BE2C (cell line): ENCODE data around the gene BTN3A1.

Experiments
- DNase-seq: peaks from one replicate; pipeline ENCODE4 v3.0.0-alpha.2; 2020
- H3K27me3 ChIP-seq: fragments of 250-450 bp; sonication (Bioruptor Pico); 2 replicates; pipeline ENCODE4 v1.5.1; 2020; ENCODE audit warnings: mild to moderate bottlenecking
- H3K36me3 ChIP-seq: fragments of 250-450 bp; sonication (Bioruptor Pico); 2 replicates; pipeline ENCODE4 v1.5.1; 2020; ENCODE audit warnings: mild to moderate bottlenecking
- H3K4me1 ChIP-seq: fragments of 250-450 bp; sonication (Bioruptor Pico); 2 replicates; pipeline ENCODE4 v1.5.1; 2020
- H3K4me3 ChIP-seq: 2 replicates; pipeline ENCODE4 v1.5.1; 2011; ENCODE audit warnings: low read depth, low read length
- H3K9me3 ChIP-seq: fragments of 250-450 bp; sonication (Bioruptor Pico); 2 replicates; pipeline ENCODE4 v1.5.1; 2020
- TF ChIP-seq, protein P1 (sequence below): IDR thresholded peaks from 2 replicates; pipeline ENCODE4 v1.5.1; 2012; ENCODE audit warnings: mild to moderate bottlenecking, low read depth, low read length

BTN3A1 gene

DNA sequence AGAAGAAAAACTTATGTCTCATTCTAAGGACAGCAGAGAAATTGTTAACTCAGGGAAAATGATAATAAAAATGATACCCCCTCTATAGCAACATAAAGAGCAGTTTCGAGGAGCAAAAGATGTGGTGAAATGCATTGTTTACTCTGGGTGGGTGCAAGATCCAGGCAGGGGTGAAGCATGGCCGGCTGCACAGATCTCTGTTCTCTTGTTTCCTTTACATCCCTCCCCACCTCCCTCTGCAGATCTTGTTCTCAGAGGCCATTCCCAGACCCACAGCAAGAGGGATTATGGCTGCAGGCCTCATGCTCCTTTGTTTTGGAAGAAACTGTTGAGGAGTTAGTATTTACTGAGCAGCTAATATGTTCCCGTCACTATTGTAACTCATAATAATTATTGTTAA, 1.8 kb downstream of the BTN3A1 start:
- Histone ChIP-seq H3K4me3 (no peak overlapping the region), H3K27me3 (no peaks in the 10 kb centered on the region), H3K36me3 (no peaks in the 10 kb centered on the region), H3K9me3 (no peaks in the 10 kb centered on the region), H3K4me1 (peaks cover 13% of the 10 kb centered on the region)
- no peak for DNase-seq
- TF ChIP-seq, protein P1, sequence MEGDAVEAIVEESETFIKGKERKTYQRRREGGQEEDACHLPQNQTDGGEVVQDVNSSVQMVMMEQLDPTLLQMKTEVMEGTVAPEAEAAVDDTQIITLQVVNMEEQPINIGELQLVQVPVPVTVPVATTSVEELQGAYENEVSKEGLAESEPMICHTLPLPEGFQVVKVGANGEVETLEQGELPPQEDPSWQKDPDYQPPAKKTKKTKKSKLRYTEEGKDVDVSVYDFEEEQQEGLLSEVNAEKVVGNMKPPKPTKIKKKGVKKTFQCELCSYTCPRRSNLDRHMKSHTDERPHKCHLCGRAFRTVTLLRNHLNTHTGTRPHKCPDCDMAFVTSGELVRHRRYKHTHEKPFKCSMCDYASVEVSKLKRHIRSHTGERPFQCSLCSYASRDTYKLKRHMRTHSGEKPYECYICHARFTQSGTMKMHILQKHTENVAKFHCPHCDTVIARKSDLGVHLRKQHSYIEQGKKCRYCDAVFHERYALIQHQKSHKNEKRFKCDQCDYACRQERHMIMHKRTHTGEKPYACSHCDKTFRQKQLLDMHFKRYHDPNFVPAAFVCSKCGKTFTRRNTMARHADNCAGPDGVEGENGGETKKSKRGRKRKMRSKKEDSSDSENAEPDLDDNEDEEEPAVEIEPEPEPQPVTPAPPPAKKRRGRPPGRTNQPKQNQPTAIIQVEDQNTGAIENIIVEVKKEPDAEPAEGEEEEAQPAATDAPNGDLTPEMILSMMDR: no peak

DNA sequence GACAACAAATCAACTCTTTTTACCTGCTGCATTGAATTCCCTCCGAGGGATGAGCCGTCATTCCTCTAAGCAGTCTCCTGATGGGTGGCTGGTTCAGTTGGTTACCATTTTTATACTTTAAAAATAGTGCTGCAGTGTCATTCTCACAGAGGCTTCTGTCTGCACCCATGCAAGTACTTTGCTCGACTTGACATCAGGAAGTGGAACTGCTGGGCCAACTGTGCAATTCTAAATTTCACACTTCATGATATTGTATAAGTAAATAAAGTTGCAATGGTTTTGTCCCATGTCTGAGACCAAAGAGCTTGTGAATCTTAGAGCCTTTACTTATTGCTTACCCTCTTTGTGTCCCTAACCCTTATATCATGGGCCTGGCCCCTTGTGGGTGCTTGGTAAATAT, 2.5 kb downstream of the BTN3A1 start:
- Histone ChIP-seq H3K27me3 (no peaks in the 10 kb centered on the region), H3K4me3 (no peak overlapping the region), H3K36me3 (no peaks in the 10 kb centered on the region), H3K4me1 (peaks cover 13% of the 10 kb centered on the region), H3K9me3 (no peaks in the 10 kb centered on the region)
- TF ChIP-seq, protein P1: no peak
- no peak for DNase-seq

DNA sequence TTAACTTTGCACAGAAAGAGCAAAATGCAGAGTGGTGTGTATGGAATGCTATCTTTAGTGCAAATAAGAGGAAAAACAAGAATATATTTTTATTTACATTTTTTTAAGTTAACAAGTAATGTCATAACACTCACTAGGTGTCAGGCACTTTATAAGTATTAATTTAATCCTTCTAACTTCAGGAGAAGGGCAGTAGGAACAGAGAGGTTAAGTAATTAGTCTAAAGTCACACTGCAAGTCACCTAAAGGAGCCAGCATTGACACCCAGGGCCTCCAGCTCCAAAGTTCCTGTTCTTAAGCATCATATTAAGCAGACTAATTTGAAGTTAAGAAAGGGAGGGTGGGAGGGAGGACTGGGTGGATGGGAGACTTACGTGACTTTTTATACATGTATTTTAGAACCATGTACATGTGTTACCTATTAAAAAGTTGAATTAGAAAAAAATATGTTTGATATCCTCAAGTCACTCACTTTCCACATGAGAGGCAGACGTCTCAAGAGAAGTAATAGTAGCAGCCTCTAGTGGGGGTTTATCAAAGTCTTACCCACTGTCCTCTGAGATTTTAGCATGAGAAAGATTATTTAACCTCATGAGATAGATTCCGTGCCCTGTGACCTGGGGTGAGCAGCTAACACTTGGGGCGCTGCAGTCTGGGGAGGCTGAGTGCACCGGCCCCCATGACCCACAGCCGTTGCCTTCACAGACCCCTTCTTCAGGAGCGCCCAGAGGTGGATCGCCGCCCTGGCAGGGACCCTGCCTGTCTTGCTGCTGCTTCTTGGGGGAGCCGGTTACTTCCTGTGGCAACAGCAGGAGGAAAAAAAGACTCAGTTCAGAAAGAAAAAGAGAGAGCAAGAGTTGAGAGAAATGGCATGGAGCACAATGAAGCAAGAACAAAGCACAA, 7.0 kb downstream of the BTN3A1 start:
- DNase-seq: no peak
- Histone ChIP-seq H3K4me3 (no peak overlapping the region), H3K9me3 (no peaks in the 10 kb centered on the region), H3K36me3 (no peaks in the 10 kb centered on the region), H3K4me1 (peaks cover 6% of the 10 kb centered on the region; the same call in 1 of the 2 replicates), H3K27me3 (no peaks in the 10 kb centered on the region)
- TF ChIP-seq, protein P1: no peak

DNA sequence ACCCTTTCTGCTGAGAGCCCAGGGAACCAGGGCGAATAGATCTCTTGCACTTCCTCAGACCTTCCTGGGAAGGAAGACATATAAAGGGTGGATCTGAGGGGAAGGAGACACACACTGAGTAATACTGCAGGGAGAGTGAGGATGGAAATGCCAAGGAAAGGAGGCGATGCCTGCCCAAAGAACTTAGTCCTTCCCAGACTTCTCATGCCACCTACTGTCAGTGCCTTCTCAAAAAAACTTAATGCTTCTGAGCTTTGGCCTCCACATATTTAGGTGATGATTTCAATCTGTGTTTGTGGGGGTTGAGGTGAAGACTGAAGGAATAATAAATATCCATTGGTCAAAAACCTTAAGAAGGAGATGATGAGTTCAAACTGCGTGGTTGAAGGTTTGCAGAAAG, 9.7 kb downstream of the BTN3A1 start:
- TF ChIP-seq, protein P1: no peak
- Histone ChIP-seq H3K36me3 (no peaks in the 10 kb centered on the region), H3K4me1 (peaks cover 6% of the 10 kb centered on the region; the same call in 1 of the 2 replicates), H3K4me3 (no peak overlapping the region), H3K9me3 (no peaks in the 10 kb centered on the region), H3K27me3 (no peaks in the 10 kb centered on the region)
- DNase-seq: no peak

DNA sequence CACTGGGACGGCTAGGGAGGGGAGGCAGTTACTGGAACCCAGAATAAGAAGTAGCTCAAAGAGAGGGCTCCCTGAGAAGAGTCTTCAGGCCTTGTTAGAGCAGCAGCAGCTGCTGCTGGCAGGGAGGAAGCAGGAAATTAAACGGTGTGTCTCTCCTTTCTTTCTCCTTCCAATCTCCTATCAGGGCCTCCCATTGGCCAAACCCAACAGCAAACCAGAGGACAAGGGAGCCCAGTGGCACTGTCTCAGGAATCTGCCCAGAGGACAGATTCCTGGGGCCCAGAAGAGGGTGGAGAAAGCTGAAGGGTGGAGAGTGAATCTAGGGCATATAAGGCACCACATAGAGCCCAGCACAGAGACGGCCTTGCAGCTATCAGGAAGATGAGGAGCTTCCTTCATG, 10.2 kb downstream of the BTN3A1 start:
- TF ChIP-seq, protein P1: no peak
- H3K9me3 ChIP-seq: no peaks in the 10 kb centered on the region

DNA sequence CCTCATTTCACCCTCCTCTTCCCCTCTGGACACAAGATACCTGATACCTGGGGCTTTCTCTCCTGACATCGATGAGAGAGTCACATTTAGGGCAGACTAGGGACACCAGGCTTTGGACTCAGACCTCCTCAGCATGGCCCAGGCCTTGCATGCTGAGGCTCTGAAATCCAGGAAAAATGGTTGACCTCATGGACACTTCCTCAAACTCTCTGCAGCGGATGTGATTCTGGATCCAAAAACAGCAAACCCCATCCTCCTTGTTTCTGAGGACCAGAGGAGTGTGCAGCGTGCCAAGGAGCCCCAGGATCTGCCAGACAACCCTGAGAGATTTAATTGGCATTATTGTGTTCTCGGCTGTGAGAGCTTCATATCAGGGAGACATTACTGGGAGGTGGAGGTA, 10.9 kb downstream of the BTN3A1 start:
- no peaks in the 10 kb centered on the region for H3K27me3 ChIP-seq
- H3K4me3 ChIP-seq: no peak overlapping the region
- H3K4me1 ChIP-seq: peaks cover 4% of the 10 kb centered on the region; the same call in 1 of the 2 replicates
- H3K9me3 ChIP-seq: no peaks in the 10 kb centered on the region
- TF ChIP-seq, protein P1: no peak
- no peaks in the 10 kb centered on the region for H3K36me3 ChIP-seq
- DNase-seq: no peak

More for the DNA sequence above, 10.2 kb downstream of the BTN3A1 start:
- DNase-seq: no peak
- peaks cover 6% of the 10 kb centered on the region; the same call in 1 of the 2 replicates for H3K4me1 ChIP-seq
- H3K4me3 ChIP-seq: no peak overlapping the region
- H3K36me3 ChIP-seq: no peaks in the 10 kb centered on the region
- H3K27me3 ChIP-seq: no peaks in the 10 kb centered on the region
